GM08714 (cell line): ENCODE results near the gene CACNB1.
A peak's percentile ranks its signal among the peaks of the same experiment; 100 is the strongest.

ENCODE experiments used
- H3K4me3 ChIP-seq: fragments of 200-500 bp; sonication (Bioruptor generic); 2 replicates; pipeline ENCODE4 v1.5.1; 2014; ENCODE audit warnings: mild to moderate bottlenecking, low read length, inconsistent platforms
- ZNF274 ChIP-seq: IDR thresholded peaks from 2 replicates; pipeline ENCODE4 v1.6.1; 2012; ENCODE audit warnings: mild to moderate bottlenecking, low read depth, low read length

Gene CACNB1

DNA sequence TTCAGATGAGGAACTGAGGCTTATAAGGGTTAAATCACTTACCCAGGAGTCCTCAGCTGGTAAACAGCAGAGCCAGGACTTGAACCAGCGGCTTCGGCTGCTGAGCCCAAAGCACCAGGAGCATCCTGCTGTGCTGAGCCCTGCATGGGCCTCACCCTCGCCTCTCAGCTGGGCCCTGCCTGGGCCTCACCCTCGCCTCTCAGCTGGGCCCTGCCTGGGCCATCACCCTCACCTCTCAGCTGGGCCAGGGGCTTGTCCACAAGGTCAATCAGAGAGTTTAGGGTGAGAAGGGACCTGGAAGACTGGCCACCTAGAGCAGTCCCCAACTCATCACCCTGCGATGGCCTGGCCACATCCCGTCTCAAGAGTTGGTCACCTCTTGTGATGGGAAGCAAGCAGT, 24.1 kb upstream of the CACNB1 start:
- H3K4me3 ChIP-seq, result no peak overlapping the region
- no peak for TF ChIP-seq ZNF274

- H3K4me3 ChIP-seq, result no peak overlapping the region
These were observed 22.2 kb upstream of the CACNB1 start for GRCh38 chr17:39219647-39220154.

GRCh38 chr17:39218906-39219305, 21.4 kb upstream of the CACNB1 start:
- no peak for TF ChIP-seq ZNF274
- H3K4me3 ChIP-seq, result no peak overlapping the region

More at GRCh38 chr17:39219647-39220154, 22.2 kb upstream of the CACNB1 start:
- no peak for TF ChIP-seq ZNF274

GRCh38 chr17:39217734-39218369, 20.4 kb upstream of the CACNB1 start:
- no peak overlapping the region for H3K4me3 ChIP-seq
- TF ChIP-seq ZNF274, result no peak

DNA sequence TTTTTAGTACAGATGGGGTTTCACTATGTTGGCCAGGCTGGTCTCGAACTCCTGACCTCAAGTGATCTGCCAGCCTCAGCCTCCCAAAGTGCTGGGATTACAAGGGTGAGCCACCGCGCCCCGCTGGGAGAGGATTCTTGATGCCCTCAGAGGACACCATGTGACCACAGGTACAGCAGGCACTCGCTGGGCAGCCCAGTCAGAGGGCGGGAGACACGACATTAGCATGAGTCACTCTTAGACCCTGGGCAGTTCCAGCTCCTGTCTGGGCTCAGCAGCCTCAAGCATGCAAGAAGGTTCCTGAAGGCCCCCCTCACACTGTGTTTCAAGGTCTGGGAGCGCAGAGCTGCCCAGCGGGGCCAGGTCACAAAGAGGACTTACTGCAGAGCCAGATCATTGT, 16.4 kb upstream of the CACNB1 start:
- no peak overlapping the region for H3K4me3 ChIP-seq
- TF ChIP-seq ZNF274, result no peak

DNA sequence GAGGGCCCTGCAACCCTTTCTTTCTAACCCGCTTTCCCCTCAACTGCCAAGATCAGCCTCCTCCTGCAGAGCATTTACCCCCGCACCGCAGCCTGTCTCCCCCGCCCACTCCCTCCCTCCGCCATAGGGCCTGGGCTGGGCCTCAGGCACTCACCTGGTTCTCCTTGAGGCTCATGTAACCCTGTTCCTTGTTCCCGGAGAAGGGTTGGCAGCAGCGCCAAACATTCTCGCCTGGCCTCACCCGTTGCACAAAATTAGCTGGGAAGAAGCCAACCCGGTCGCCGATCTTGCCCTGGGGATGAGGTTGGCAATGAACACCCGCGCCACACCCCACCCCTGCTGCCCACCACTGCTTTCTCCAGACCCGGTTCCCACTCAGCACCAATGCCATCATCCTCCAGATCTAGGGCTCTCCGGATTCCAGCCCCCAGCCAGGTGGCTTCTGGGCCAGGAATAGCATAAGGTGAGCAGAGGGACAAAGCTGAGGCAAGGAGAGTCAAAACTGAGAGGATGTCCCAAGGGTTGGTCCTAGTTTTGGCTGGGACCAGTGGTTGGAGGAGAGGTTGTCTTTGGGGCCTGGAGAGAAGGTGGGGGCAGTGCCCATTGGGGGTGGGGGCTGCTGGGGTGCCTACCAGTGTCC, 15.5 kb upstream of the CACNB1 start:
- H3K4me3 ChIP-seq, result no peak overlapping the region
- no peak for TF ChIP-seq ZNF274

- no peak for TF ChIP-seq ZNF274
These were observed 14.8 kb upstream of the CACNB1 start for GRCh38 chr17:39212195-39212810.

GRCh38 chr17:39210093-39210434, 12.6 kb upstream of the CACNB1 start:
- H3K4me3 ChIP-seq, result no peak overlapping the region

More at GRCh38 chr17:39212195-39212810, 14.8 kb upstream of the CACNB1 start:
- H3K4me3 ChIP-seq, result no peak overlapping the region

GRCh38 chr17:39209317-39210092, 12.0 kb upstream of the CACNB1 start:
- H3K4me3 ChIP-seq, result no peak overlapping the region
- TF ChIP-seq ZNF274, result no peak

More at GRCh38 chr17:39210093-39210434, 12.6 kb upstream of the CACNB1 start:
- TF ChIP-seq ZNF274, result no peak

- H3K4me3 ChIP-seq, result no peak overlapping the region
- no peak for TF ChIP-seq ZNF274
These were observed 11.4 kb upstream of the CACNB1 start for GRCh38 chr17:39208893-39209292.

DNA sequence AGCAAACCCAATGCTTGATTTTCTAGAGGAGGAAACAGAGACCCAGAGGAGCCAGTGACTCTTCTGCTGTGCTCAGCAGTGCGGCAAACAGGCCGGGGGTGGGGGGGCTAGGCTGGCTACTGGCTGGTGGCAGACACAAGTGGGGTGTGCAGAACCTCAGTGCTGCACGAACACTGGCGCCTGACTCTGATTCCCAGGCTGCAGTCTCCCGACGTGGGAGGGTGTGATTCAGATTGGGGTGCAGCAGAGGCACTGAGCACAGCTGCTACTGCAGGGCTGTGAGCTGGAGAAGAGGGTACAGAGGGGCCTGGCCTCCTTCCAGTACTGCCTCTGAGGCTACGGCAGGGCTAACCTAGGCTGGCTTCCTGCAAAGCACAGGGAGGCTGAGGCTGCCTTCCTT, 10.7 kb upstream of the CACNB1 start:
- TF ChIP-seq ZNF274, result no peak
- no peak overlapping the region for H3K4me3 ChIP-seq

DNA sequence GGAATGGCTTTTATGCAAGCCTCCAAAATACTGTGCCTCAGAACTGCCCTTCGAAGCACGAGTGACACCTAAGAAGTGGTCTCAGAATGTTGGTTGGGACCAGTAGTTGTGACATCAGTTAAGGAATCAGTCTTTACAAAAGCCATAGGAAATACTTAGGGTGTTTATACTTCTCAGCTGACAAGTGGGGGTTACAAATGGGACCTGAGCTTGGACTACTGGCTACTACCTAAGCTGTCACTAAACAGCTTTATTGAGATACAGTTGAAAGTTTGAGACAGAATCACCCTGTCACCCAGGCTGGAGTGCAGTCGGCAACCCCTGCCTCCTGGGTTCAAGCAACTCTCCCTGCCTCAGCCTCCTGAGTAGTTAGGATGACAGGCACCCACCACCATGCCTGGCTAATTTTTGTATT, 7.7 kb upstream of the CACNB1 start:
- no peak overlapping the region for H3K4me3 ChIP-seq
- no peak for TF ChIP-seq ZNF274

GRCh38 chr17:39204245-39204644, 6.8 kb upstream of the CACNB1 start:
- TF ChIP-seq ZNF274, result no peak
- H3K4me3 ChIP-seq, result no peak overlapping the region

GRCh38 chr17:39200957-39201510, 3.6 kb upstream of the CACNB1 start:
- no peak for TF ChIP-seq ZNF274
- H3K4me3 ChIP-seq, result peak overlapping the region; percentile 99
